Middle frontal gyrus (tissue), 1 donor: ENCODE measurements around the gene CR2.
"Not testable (repeated sequence)": the region's sequence is repeated elsewhere in the genome, so short reads cannot be mapped to it uniquely, and the experiment has no call there.

Experiments
- DNase-seq: peaks from one replicate; pipeline ENCODE4 v3.0.0-alpha.2; 2015; ENCODE audit warnings: low spot score; ENCODE audit errors: extremely low spot score

The CR2 gene

GRCh38 chr1:207503950-207504349, 49.8 kb downstream of the CR2 start:
- DNase-seq = no peak

DNA sequence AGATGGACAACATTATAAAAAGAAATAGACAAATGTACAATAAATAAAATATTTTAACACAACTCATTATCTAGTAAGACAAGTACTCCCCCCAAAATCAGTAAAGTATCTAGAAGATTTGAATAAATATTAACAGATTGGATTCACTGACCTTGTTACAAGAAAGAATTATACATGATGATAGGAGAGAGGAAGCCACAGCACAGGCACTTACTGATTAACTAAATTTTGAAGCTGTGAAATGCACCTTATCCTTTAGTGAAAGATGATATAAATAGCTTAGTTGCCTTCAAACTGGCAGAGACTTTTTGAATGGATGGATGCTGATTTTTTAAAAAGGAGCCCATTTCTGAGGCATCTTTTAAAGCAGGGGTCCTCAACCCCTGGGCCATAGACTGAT, 50.3 kb downstream of the CR2 start:
- DNase-seq = no peak

DNA sequence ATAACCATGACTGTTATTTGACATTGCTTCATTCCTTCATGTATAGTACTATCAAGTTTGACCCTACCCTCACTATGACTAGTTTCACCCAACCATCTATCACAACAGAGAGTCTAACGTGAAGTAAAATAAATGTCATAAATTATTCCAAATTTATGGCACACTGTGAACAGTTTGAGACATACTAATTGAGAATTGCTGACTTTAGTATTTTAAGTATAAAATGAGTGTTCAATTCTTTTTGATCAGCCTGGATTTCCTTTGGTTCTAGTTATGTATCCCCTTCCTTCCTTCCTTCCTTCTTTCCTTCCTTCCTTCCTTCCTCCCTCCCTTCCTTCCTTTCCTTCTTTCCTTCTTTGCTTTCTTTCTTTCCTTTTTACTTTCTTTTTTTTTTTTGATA, 56.3 kb downstream of the CR2 start:
- no peak for DNase-seq

GRCh38 chr1:207514890-207515289, 60.8 kb downstream of the CR2 start:
- no peak for DNase-seq

DNA sequence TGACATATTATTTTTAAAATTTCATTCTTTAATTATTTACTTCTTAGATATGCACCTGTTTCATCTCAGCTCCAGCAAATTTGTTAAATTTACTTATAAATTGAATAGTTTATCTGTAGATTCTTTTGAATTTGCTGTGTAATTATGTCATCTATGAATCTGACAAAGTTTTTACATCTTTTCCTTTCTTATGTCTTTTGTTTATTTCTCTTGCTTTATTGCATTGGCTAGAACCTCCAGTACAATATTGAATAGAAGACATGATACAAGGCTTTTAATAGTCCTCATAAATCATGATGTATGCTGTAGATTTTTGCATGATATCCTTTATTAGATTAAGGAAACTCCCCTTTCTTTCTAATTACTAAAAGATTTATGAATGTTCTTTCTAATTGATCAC, 62.6 kb downstream of the CR2 start:
- no peak for DNase-seq

DNA sequence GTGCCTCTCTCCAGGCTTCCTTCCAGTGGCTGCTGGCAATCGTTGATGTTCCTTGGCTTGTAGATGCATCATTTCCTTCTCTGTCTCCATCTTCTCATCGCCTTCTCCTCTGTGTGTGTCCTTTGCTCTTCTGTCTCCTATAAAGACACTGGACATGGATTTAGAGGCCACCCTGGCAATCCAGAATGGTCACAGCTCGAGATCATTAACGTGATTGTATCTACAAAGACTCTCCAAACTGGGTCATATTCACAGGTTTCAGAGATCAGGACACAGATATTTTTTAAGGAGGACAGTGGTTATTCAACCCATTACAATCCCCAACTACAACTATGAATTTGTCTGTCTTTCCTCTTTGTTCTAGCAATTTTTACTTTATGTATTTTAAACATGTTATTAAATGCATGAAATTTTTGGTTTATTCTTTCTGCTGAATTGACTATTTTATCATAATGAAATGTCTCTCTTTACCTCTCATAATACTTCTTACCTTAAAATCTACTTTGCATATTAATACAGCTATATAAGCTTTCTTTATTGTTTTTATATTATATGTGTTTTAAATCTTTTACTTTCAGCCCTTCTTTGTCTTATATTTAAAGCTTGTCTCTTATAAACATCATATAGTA, 64.6 kb downstream of the CR2 start:
- no peak for DNase-seq

DNA sequence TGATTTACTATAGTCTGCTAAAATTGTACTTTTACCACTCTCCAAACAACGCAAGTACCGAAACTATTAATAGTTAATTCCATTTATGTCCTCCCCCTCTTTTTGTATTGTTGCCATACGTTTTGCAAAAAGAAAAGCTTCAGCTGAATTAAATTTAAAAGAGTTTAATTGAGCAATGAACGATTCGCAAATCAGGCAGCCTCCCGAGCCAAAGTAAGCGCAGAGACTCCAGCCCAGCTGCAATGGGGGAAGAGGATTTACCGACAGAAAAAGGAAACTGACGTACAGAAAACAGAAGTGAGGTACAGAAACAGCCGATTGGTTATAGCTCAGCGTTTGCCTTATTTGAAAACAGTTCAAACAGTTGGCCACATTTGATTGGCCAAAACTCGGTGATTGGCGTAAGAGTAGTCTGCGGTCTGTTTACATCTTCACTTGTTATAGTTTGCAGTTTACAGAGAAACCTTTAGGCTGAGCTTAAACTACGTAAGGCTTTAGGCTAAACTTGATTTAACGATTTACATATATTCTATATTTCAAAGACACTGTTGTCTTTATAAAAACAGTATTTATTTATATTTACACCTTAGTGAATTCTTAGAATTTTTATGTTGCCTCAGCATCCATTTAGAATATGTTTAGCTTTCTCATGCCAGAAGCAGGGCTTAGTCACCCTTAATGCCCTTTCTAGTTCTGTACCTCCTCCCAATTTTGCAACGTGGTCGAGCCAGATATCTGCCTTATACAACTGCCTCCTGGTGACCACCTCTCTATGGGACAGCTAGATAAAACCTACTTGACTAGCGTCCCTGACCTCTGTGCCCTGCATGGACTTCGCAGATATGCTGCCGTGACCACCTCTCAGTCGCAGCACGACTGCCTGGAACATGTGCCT, 65.6 kb downstream of the CR2 start:
- no peak for DNase-seq

DNA sequence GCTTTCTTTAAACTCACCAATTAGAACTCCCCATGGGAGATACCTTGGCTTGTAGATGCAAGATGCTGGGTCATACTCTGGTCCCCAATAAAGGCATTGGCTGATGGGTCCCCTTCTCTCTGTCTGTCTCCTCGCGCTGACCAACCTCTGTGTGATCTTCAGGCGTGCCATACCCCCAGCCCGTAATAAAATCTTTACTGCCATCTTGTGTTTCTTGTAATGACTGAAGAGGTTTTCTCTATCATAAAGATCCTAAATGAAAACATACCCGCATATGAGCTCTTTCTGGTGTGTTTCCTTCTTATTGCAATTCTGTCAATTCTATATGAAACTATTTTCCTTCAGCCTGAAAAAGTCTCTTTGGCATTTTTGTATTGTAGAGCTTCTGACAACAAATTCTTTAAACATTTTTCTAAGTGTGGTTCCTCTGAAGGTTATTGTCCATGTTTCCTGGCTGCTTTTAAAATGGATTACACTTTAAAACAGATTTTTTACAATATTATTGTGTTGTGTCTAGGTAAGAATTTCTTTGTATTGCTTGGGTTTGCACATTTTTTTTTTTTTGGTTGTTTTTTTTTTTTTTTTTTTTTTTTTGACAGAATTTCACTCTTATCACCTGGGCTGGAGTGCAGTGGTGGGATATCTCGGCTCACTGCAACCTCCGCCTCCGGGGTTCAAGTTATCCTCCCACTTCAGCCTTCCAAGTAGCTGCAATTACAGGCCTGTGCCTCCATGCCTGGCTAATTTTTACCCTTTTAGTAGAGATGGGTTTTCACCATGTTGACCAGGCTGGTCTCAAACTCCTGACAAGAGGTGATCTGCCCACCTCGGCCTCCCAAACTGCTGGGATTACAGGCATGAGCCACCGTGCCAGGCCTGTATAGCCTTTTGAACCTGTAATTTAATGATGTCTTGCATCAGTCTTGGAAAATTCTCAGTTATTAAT, 66.5 kb downstream of the CR2 start:
- DNase-seq = not testable (repeated sequence)

DNA sequence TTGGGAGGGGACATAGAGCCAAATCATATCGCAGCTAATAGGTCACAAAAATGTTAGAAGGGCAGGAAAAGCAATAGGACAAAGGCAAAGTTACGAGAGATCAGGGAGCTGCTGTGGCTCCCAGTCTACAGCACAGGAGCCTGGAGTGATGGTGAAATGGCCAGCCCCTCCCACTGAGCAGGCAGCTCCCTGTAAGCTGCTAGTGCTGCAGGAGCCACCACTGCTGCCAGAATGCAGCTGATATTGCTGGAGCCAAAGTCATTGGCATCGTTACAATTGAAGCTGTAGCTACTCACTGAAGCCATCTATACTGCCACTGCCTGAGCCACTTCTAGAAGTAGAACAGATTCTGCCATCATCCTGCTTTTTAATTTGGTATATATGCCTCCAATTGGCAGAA, 71.1 kb downstream of the CR2 start:
- DNase-seq = not testable (repeated sequence)

DNA sequence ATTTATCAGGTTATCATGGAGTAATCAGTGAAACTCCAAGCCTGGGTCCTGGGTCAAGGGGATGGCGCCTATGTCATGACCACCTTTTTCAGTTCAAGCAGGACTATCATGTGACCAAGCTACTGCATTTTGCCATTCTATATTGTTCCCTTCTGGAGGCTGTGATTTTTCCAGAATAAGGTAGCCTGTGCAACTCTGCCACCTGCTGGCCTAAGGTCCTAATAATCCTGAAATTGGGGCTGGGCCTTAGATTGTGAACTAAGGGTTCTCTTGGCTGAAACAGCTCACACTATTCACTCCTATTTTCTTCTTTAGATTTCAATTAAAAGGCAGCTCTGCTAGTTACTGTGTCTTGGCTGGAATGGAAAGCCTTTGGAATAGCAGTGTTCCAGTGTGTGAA, 74.3 kb downstream of the CR2 start:
- DNase-seq = not testable (repeated sequence)

GRCh38 chr1:207536263-207536662, 82.1 kb downstream of the CR2 start:
- not testable (repeated sequence) for DNase-seq
